Fibroblast of skin of abdomen (primary cell): ENCODE results near the gene SPINK1. TPM values are rescaled to one million over a fixed set of nuclear protein-coding genes. Genes with fewer than 3 reads are reported as not detected.
"Not testable (repeated sequence)": the region's sequence is repeated elsewhere in the genome, so short reads cannot be mapped to it uniquely, and the experiment has no call there.

Experiments used
- DNase-seq: peaks from one replicate; pipeline ENCODE4 v3.0.0-alpha.2; 2013
- polyA plus RNA-seq, 2 experiments: library from polyadenylated mRNA; unstranded; fragments of 120-200 nt; gene quantifications; one replicate each; pipeline ENCODE4 v1.2.1, GENCODE V29; 2013; ENCODE audit not compliant: insufficient read length in 2 of 2

The SPINK1 gene
- not detected for polyA plus RNA-seq (2013, experiment 1 of 2; ENCODE audit: insufficient read length)
- polyA plus RNA-seq (2013, experiment 2 of 2; ENCODE audit: insufficient read length), result 0.15 TPM

GRCh38 chr5:147831465-147831864 lies at the start of gene SPINK1:
TSS of gene SPINK1 (minus strand) at chr5:147831671. CDS start at chr5:147831577, 94 bp downstream.
- DNase-seq, result no peak

DNA sequence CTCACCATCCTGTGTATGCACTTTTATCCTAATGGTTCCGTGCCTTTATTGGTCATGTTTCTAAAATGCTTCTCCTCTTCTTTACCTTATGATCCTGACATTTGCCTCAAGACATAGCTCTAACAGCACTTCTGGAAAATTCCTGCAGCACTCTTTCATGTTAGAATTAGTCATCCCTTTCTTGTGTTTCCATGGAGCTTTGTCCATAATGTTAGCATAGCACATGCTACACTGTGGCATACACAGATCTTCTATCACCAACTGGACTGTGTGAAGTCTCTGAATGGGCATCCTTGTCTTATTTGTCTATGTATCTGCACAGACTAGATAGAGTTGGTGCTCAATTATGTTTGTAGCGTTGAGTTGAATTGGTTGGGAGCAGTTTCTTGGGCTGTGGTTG lies 49.0 kb upstream of the SPINK1 start:
- no peak for DNase-seq

- no peak for DNase-seq
Observed at GRCh38 chr5:147879784-147880183, 48.3 kb upstream of the SPINK1 start.

DNA sequence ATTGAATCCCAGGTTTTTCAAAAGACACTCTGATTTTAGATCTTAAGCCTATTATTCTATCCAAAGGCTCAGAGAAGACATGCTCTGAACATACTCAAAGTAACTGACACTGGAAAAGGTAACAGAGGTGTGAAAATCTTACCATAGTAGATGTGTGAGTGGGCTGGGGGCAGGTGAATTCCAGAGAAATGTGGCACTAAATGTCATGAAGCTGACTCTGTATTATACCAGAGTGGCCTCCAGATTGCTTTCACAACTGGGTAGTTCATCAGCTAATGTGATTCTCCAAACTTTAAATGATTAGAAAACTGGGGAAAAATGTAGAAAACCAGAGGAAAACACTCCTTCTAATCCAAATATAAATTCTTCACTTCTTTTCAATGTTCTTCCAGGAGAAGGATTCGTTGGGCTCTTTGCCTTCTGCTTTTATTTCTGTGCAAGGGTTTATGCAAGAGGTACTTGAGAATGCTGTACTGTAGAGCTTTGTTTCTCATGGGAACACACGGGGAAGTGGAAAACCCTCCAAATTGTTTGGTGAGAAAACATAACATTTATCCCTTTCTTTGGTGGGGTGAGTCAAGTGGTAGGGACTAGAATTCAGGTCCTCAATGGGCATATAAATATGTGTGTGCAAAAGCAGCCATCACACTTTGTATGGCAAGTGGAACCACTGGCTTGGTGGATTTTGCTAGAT lies 46.7 kb upstream of the SPINK1 start, which contains the start of gene SCGB3A2:
Gene SCGB3A2 (plus strand): TSS at position 646 of the 694 bp plus-strand sequence. CDS start 93 bp downstream, outside the sequence.
- DNase-seq, result no peak

GRCh38 chr5:147876626-147877025 lies 45.2 kb upstream of the SPINK1 start:
- no peak for DNase-seq

DNA sequence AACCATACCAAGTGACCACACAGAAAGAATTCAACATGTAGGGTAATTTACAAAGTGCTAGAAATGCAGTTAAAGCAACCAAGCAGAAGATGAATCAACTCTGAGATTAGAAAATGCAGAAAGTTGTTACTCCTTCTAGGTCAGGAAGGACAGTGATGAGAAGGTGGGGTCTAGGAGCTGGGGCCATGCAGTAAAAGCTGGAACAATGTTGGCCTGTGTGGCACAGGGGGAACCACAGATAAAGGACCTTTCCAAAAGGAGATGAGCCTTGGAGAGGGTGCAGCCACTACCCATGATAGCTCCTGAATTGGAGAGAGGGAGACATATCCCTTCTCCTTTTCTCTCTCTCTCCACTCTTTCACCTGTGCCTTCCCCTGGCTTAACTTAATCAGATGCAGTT lies 44.7 kb upstream of the SPINK1 start:
- no peak for DNase-seq

DNA sequence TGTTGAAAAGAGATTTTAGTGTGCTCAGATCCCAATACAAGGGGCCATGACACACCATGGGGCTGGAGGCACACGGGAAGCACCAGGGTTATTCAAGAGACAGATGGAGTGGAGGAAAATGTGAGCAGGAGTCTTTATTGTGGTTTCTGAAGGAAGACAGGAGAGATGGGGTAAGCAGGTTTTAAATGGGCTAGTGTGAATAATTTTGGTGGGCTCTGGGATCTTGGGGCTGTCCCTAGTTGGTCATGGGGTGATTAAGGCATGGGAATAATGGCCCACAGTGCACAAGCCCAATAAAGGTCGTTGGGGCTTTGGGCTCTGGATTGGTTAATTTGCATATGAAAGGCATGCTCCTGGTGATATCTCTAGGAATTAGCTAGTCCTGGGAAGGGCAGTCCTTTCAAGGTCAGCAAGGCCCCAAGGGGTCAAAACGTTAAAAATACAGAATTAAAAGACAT lies 43.5 kb upstream of the SPINK1 start:
- no peak for DNase-seq

- not testable (repeated sequence) for DNase-seq
Observed at GRCh38 chr5:147874118-147874875, 42.8 kb upstream of the SPINK1 start.

DNA sequence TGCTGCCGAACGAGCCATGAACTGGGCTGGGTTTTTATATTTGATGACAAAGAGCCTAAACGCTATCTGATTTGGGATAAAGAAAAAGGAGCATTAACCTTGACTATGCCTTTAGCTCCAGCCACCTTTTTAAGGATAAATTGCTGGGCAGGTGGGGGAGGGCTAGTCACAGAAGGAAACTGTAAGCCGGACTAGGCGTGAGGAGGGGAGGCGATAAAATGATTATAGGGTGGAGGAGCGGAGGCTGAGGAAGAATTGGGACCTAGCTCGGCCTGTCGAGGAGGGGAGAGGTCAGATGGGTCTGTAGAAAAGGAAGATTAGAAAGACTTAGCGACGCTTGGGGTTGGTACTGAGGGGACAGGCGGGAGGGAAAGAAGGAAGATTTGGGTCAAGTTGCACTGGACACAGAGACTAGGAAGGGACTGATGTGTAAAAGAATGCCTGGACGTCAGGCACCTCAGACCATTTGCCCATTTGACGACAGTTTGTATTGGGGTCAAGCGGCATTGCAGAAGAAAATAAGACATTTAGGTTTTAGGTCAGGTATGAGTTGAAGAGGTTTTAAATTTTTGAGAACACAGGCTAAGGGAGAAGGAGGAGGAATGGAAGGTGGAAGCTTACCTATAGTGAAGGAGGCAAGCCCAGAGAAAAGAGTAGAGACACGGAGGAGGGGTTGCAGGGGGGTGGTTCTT lies 41.4 kb upstream of the SPINK1 start:
- not testable (repeated sequence) for DNase-seq

GRCh38 chr5:147871980-147872549 lies 40.6 kb upstream of the SPINK1 start:
- DNase-seq, result not testable (repeated sequence)

DNA sequence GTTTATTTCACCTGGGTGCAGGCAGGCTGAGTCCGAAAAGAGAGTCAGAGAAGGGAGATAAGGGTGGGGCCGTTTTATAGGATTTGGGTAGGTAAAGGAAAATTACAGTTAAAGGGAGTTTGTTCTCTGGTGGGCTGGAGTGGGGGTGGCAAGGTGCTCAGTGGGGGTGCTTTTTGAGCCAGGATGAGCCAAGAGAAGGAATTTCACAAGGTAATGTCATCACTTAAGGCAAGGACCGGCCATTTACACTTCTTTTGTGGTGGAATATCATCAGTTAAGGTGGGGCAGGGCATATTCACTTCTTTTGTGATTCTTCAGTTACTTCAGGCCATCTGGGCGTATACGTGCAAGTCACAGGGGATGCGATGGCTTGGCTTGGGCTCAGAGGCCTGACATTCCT lies 38.4 kb upstream of the SPINK1 start:
- DNase-seq, result not testable (repeated sequence)

DNA sequence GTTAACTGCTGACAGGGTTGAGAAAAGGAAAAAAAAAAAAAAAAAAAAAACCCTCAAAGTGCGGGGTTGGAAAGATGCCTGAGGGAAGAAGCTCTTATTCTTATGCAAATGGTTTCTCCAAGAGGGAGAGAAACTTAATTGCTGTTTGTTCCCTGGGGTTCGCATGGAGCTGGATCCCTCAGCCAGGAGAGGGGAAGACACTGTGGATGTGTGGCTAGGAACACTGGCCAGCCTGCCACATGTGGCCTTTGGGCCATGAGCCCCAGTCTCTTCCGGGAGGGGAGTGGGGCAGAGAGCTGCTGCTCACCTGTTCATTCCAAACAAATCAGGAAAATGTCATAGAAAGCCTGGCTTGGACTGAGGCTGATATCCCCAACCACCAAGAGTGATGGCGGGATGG lies 37.6 kb upstream of the SPINK1 start:
- no peak for DNase-seq

GRCh38 chr5:147863454-147864158 lies 32.1 kb upstream of the SPINK1 start:
- DNase-seq, result no peak

DNA sequence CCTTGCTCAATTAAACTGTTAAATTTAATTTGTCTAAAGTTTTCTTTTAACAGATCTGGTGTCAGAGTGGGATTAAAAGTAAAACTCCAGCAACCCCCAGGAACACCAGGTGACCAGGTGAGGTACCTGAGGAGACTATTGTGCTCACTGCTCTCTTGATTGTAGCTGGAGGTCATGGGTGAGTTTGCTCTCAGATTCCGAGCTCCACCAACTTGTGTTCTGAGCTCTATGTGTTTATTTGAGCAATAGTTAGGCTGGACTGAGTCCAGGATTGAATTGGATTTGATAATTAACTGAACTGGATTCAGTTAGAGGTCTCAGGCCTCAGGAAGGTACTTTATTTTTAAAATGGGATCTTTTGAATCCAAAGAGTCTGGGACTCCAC lies 29.2 kb upstream of the SPINK1 start:
- DNase-seq, result no peak

DNA sequence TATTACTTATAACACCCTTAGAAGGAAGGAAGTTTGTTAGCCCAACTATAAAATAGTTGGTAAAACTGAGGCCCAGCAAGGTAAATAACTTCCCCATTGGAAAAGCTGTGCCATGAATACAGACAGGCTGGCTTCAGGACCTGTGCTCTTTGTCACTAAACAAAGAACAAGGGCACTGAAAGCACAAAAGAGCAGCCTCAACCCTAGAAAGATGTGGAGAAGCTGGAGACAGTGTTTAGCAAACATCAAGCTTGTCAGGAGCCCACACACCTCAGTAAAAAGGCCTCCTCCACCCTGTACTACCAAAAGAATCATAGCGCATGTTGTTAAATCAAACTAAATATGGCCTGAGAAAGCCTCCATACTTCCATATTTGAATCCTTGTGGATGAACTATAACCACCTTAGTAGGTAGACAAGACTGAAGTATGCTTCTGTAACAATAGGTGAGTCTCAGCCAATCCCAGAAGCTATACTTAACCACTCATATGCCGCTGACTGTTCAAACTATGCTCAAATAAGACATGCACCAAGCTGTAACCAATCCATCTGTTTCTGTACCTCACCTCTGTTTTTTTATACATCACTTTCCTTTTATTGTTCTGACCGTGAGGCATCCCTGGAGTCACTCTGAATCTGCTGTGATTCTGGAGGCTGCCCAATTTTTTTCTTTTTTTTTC lies 28.6 kb upstream of the SPINK1 start:
- DNase-seq, result no peak

GRCh38 chr5:147858565-147858964 lies 27.1 kb upstream of the SPINK1 start:
- DNase-seq, result no peak

DNA sequence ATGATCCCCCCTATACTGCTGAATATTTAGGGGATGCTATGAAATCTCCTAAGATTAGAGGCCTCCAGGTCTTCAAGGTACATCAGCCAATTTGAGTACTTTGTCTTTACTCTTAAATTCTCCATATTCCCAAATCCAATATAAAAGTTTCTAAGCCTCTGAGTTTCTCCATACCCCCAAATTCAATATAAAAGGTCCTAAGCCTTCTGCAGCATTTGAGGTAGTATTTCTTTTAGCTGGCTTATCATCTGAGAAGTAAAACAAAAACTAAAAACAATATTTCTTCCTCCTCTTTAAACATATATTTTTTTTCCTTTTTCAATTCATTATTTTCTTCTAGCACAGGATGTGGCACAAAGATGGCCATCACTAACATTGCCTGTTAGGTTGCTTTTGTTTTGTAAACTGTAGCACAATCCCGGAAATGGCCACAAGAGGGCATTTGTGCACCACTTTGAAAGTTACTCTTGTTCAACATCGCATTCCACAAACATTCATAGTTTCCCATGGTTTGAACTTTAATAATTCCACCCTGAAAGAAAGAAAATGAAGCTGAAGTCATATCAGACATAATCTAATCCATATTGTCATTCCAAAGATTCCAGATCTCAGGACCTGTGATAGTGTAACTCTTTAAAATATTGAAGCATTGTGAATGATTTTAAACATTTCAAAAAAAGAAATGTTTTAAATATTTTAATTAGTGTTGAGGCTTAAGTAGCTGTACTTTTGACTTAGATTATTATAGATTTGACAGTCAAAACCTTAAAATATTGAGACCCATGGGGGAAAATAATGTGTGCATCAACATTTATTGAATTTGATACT lies 26.0 kb upstream of the SPINK1 start:
- DNase-seq, result peak; percentile 48

DNA sequence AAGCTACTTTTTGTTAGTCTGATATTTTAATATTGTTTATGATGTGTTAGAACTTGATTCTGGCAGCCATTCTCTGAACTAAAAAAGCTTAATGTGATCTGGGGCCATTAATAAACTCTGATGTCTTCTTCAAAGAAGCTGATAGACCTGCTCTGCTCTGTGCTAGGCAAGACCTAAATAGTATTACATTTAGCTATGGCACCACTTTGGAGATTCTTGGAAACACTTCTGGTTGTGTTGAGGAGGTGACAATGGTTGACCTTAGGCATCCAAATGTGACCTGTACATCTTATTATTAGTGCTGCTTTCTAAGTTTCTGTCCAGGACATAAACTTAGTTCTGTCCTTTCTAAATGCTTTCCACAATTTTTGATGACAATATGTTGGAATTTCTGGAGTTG lies 25.3 kb upstream of the SPINK1 start:
- DNase-seq, result no peak

- no peak for DNase-seq
Observed at GRCh38 chr5:147855774-147856069, 24.3 kb upstream of the SPINK1 start.

GRCh38 chr5:147854894-147855773 lies 23.7 kb upstream of the SPINK1 start:
- DNase-seq, result no peak
